Amniotic epithelial cell (primary cell): ENCODE results near the gene IFT172.
"Not testable (repeated sequence)": the region's sequence is repeated elsewhere in the genome, so short reads cannot be mapped to it uniquely, and the experiment has no call there.

Experiments used
- DNase-seq: peaks from one replicate; pipeline ENCODE4 v3.0.0-alpha.2; 2010; ENCODE audit warnings: low read depth

Gene IFT172

GRCh38 chr2:27489498-27490397 lies at the start of gene IFT172:
TSS of gene IFT172 (minus strand) at chr2:27489743. CDS start at chr2:27489653, 90 bp downstream.
- peak; percentile 95 for DNase-seq

GRCh38 chr2:27538839-27539450 lies 49.4 kb upstream of the IFT172 start:
- not testable (repeated sequence) for DNase-seq

- no peak for DNase-seq
These were observed 47.7 kb upstream of the IFT172 start for GRCh38 chr2:27537287-27537686.

GRCh38 chr2:27531983-27532382 lies 42.4 kb upstream of the IFT172 start:
- DNase-seq: no peak

GRCh38 chr2:27527182-27527581 lies 37.6 kb upstream of the IFT172 start:
- peak; percentile 13 for DNase-seq

GRCh38 chr2:27522400-27522945 lies 32.9 kb upstream of the IFT172 start:
- DNase-seq: no peak

GRCh38 chr2:27520316-27520715 lies 30.8 kb upstream of the IFT172 start:
- DNase-seq: no peak

- DNase-seq: no peak
These were observed 29.2 kb upstream of the IFT172 start for GRCh38 chr2:27518782-27519113.

GRCh38 chr2:27518113-27518781 lies 28.7 kb upstream of the IFT172 start:
- no peak for DNase-seq

GRCh38 chr2:27509326-27509725 lies 19.8 kb upstream of the IFT172 start:
- DNase-seq: peak; percentile 5

- no peak for DNase-seq
These were observed 17.8 kb upstream of the IFT172 start for GRCh38 chr2:27507293-27507692.

- no peak for DNase-seq
These were observed 17.0 kb upstream of the IFT172 start for GRCh38 chr2:27506587-27506986.

GRCh38 chr2:27502142-27502541 lies 12.6 kb upstream of the IFT172 start:
- no peak for DNase-seq

- DNase-seq: no peak
These were observed 11.5 kb upstream of the IFT172 start for GRCh38 chr2:27501042-27501441.

GRCh38 chr2:27498975-27499374 lies 9.4 kb upstream of the IFT172 start:
- no peak for DNase-seq

- no peak for DNase-seq
These were observed 7.7 kb upstream of the IFT172 start for GRCh38 chr2:27497288-27497627.

GRCh38 chr2:27496357-27497287 lies 7.1 kb upstream of the IFT172 start, which contains the start of gene GCKR:
TSS of gene GCKR (plus strand) at chr2:27496839. CDS start at chr2:27496905, 66 bp downstream.
- peak; percentile 15 for DNase-seq

- DNase-seq: peak; percentile 9
These were observed 6.4 kb upstream of the IFT172 start for GRCh38 chr2:27495840-27496356.

GRCh38 chr2:27494944-27495554 lies 5.5 kb upstream of the IFT172 start, which contains the start of gene FNDC4:
TSS of gene FNDC4 (minus strand) at chr2:27495200. CDS start at chr2:27494679, 521 bp downstream.
- DNase-seq: no peak

- DNase-seq: no peak
These were observed 4.9 kb upstream of the IFT172 start for GRCh38 chr2:27494284-27494943.
